ENCODE measurements around the gene CARD6. TPM values are rescaled to one million over a fixed set of nuclear protein-coding genes. Genes with fewer than 3 reads are reported as not detected.
"Not testable (repeated sequence)": the region's sequence is repeated elsewhere in the genome, so short reads cannot be mapped to it uniquely, and the experiment has no call there.

The CARD6 gene
- total RNA-seq, 1 donor from 2014 or later: 24.1 TPM

DNA sequence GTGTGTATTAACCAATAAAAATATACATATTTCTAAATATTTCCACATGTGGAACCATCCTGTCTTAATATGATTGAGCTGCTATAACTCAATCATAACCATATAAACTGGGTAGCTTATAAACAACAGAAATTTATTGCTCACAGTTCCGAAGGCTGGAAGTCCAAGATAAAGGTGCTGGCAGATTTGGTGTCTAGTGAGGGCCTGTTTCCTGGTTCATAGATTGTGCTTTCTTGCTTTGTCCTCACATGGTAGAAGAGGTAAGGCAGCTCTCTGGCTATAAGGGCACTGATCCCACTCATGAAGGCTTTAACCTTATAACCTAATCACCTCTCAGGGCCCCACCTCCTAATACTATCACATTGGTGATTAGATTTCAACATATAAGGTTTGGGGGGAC lies 29.0 kb upstream of the CARD6 start:
- Histone ChIP-seq H3K9me3 (no peaks in the 10 kb centered on the region), H3K4me1 (no peaks in the 10 kb centered on the region), H3K4me3 (no peak overlapping the region), H3K36me3 (no peaks in the 10 kb centered on the region), H3K27me3 (no peaks in the 10 kb centered on the region), H3K27ac (no peak overlapping the region)
- no peak for DNase-seq
- intact Hi-C loops (cut with DNase I): no loop called here
- ATAC-seq: no peak
- TF ChIP-seq, protein P1, sequence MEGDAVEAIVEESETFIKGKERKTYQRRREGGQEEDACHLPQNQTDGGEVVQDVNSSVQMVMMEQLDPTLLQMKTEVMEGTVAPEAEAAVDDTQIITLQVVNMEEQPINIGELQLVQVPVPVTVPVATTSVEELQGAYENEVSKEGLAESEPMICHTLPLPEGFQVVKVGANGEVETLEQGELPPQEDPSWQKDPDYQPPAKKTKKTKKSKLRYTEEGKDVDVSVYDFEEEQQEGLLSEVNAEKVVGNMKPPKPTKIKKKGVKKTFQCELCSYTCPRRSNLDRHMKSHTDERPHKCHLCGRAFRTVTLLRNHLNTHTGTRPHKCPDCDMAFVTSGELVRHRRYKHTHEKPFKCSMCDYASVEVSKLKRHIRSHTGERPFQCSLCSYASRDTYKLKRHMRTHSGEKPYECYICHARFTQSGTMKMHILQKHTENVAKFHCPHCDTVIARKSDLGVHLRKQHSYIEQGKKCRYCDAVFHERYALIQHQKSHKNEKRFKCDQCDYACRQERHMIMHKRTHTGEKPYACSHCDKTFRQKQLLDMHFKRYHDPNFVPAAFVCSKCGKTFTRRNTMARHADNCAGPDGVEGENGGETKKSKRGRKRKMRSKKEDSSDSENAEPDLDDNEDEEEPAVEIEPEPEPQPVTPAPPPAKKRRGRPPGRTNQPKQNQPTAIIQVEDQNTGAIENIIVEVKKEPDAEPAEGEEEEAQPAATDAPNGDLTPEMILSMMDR (IDR thresholded peaks at IDR 0.05): no peak

DNA sequence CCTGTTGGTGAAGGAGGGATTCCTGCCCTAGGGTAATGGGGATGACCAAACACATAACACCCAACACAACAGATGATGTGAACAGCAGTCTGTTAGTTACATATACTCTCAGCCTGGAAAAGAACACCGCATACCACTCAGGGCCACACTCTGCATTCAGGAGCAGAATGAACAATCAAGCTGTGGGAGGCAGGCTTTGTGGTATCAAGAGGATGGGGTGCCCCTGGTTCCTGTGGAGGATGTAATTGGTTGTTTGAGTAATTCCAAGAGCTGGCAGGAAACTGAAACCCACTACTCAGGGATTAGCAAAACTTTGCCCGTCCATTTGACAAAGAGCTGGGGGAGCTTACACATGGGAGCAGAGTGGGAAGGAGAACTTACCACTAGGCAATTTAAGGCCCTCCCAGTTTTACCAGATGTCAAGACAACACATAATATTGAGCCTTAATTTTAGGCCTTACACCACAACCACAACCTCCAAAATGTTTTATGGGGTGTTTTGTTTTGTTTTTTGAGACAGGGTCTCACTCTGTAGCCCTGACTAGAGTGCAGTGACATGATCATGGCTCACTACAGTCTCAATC lies 27.4 kb upstream of the CARD6 start:
- ATAC-seq (no peak), DNase-seq (no peak)
- Histone ChIP-seq H3K27ac (no peak overlapping the region), H3K4me1 (no peaks in the 10 kb centered on the region), H3K4me3 (no peak overlapping the region), H3K9me3 (no peaks in the 10 kb centered on the region), H3K27me3 (no peaks in the 10 kb centered on the region), H3K36me3 (no peaks in the 10 kb centered on the region)
- intact Hi-C loops (cut with DNase I): no loop called here
- TF ChIP-seq, protein P1 (IDR thresholded peaks at IDR 0.05): no peak

- intact Hi-C loops (cut with DNase I): no loop called here
- Histone ChIP-seq H3K27me3 (no peaks in the 10 kb centered on the region), H3K4me1 (no peaks in the 10 kb centered on the region), H3K4me3 (no peak overlapping the region), H3K9me3 (no peaks in the 10 kb centered on the region), H3K27ac (no peak overlapping the region), H3K36me3 (peaks cover 31% of the 10 kb centered on the region)
- no peak for ATAC-seq
- TF ChIP-seq, protein P1 (IDR thresholded peaks at IDR 0.05): no peak
- no peak for DNase-seq
Measured at GRCh38 chr5:40823459-40823858, 17.7 kb upstream of the CARD6 start.

DNA sequence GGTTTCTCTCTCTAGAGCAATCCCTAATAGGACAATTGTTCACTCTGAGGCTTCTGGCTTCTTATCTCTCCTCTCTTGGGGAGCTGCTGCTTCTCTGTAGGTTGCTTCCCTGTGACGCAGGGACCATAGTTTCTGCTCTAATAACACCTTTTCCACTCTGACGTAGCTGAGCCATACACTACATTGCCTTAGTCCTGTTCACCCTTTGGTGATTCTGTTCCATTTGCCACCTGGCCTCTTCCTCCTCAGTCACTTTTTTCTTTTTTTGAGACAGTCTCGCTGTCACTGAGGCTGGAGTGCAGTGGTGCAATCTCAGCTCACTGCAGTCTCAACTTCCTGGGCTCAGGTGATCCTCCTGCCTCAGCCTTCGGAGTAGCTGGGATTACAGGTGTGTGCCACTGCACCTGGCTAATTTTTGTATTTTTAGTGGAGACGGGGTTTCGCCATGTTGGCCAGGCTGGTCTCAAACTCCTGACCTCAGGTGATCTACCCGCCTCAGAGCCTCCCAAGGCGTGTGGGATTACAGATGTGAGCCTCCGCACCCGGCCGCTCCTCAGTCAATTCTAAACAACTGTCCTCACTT lies 15.6 kb upstream of the CARD6 start:
- ATAC-seq; H3K27ac ChIP-seq; intact Hi-C loops (cut with DNase I); H3K4me3 ChIP-seq; DNase-seq; H3K4me1 ChIP-seq; H3K9me3 ChIP-seq; H3K27me3 ChIP-seq: not testable (repeated sequence)
- H3K36me3 ChIP-seq: peaks cover 52% of the 10 kb centered on the region

GRCh38 chr5:40826489-40827187 lies 14.5 kb upstream of the CARD6 start:
- Histone ChIP-seq H3K27me3 (no peaks in the 10 kb centered on the region), H3K4me3 (no peak overlapping the region), H3K36me3 (peaks cover 63% of the 10 kb centered on the region), H3K4me1 (no peaks in the 10 kb centered on the region), H3K27ac (no peak overlapping the region), H3K9me3 (no peaks in the 10 kb centered on the region)
- ATAC-seq (no peak), DNase-seq (no peak)
- intact Hi-C loops (cut with DNase I): no loop called here
- TF ChIP-seq, protein P1 (IDR thresholded peaks at IDR 0.05): no peak

DNA sequence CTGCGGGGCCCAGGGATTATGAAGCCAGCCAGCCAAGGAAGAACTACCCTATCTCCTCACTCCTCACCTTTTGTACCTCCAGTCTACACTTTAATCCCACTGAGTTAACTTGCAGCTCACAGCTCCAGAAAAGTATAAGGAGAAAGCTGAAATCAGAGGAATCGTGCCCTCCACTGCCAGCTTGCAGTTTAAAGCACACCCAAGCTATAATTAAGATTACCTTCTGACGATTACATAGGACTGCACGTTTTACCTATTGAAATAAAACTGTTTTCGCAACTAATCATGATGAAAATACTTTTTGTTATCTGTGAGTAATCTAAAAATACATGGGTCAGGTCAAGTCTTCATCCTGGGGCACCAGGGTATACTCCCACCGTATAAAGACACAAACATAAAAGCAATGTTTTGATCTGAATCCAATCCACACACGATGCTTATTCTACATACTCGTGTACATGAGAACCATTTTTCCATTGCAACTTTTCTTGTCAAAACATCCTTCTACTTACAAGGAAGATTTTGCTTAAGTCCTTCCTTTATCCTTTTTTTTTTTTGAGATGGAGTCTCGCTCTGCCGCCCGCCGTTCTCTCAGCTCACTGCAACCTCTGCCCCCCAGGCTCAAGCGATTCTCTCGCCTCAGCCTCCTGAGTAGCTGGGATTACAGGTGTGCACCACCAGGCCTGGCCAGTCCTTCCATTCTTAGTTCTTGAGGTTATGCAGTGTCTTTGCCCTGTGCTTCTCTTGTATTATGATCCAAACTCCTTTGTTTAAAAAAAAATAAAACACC lies 13.8 kb upstream of the CARD6 start:
- Histone ChIP-seq H3K36me3 (peaks cover 71% of the 10 kb centered on the region), H3K27me3 (no peaks in the 10 kb centered on the region), H3K9me3 (no peaks in the 10 kb centered on the region), H3K4me1 (no peaks in the 10 kb centered on the region), H3K4me3 (no peak overlapping the region), H3K27ac (no peak overlapping the region)
- DNase-seq: no peak
- TF ChIP-seq, protein P1 (IDR thresholded peaks at IDR 0.05): no peak
- ATAC-seq: no peak
- intact Hi-C loops (cut with DNase I): no loop called here

All from upper lobe of right lung (tissue), 1 donor.